ACC112 (cell line): Measurements from ENCODE around the gene ABCC11.

Source experiments
- H2AFZ ChIP-seq: fragments of 200-600 bp; sonication (generic); one replicate; pipeline ENCODE4 v1.6.0; 2017; ENCODE audit warnings: antibody characterized with exemption, low read length; ENCODE audit not compliant: unreplicated experiment
- H3K27ac ChIP-seq: fragments of 200-600 bp; sonication (generic); 2 replicates; pipeline ENCODE4 v1.5.1; 2014; ENCODE audit warnings: low read depth, mild to moderate bottlenecking, antibody characterized with exemption, low read length, moderate library complexity
- H3K27me3 ChIP-seq: fragments of 200-600 bp; sonication (generic); 2 replicates; pipeline ENCODE4 v1.6.1; 2014; ENCODE audit warnings: mild to moderate bottlenecking, antibody characterized with exemption, low read length, moderate library complexity, mixed read lengths; ENCODE audit not compliant: insufficient read depth
- H3K36me3 ChIP-seq: fragments of 200-600 bp; sonication (generic); 2 replicates; pipeline ENCODE4 v1.6.1; 2016; ENCODE audit warnings: mild to moderate bottlenecking, antibody characterized with exemption, low read length, moderate library complexity, mixed read lengths; ENCODE audit not compliant: insufficient read depth
- H3K4me1 ChIP-seq: fragments of 200-600 bp; sonication (generic); one replicate; pipeline ENCODE4 v1.6.1; 2016; ENCODE audit warnings: low read length, mixed read lengths; ENCODE audit not compliant: insufficient read depth, unreplicated experiment, control insufficient read depth
- H3K4me3 ChIP-seq: fragments of 200-600 bp; sonication (generic); 2 replicates; pipeline ENCODE4 v1.5.1; 2014; ENCODE audit warnings: mild to moderate bottlenecking, low read depth, low read length
- H3K79me2 ChIP-seq: fragments of 200-600 bp; sonication (generic); one replicate; pipeline ENCODE4 v1.6.0; 2016; ENCODE audit warnings: low read length; ENCODE audit not compliant: control insufficient read depth, unreplicated experiment, insufficient read depth

The ABCC11 gene

GRCh38 chr16:48162839-48163410, 84.4 kb downstream of the ABCC11 start:
- peaks cover 38% of the 10 kb centered on the region for H3K4me1 ChIP-seq
- H3K36me3 ChIP-seq = no peaks in the 10 kb centered on the region
- H3K79me2 ChIP-seq = no peaks in the 10 kb centered on the region
- no peaks in the 10 kb centered on the region for H3K27me3 ChIP-seq
- H3K4me3 ChIP-seq = no peak overlapping the region
- no peak overlapping the region for H3K27ac ChIP-seq
- H2AFZ ChIP-seq = no peak overlapping the region

- no peak overlapping the region for H2AFZ ChIP-seq
- H3K79me2 ChIP-seq = no peaks in the 10 kb centered on the region
- H3K27me3 ChIP-seq = no peaks in the 10 kb centered on the region
- H3K4me3 ChIP-seq = no peak overlapping the region
- no peaks in the 10 kb centered on the region for H3K36me3 ChIP-seq
- peaks cover 42% of the 10 kb centered on the region for H3K4me1 ChIP-seq
- no peak overlapping the region for H3K27ac ChIP-seq
These were observed 85.4 kb downstream of the ABCC11 start for GRCh38 chr16:48161906-48162305.

- peaks cover 41% of the 10 kb centered on the region for H3K4me1 ChIP-seq
- no peaks in the 10 kb centered on the region for H3K79me2 ChIP-seq
- H3K27ac ChIP-seq = no peak overlapping the region
- no peaks in the 10 kb centered on the region for H3K27me3 ChIP-seq
- H2AFZ ChIP-seq = no peak overlapping the region
- no peak overlapping the region for H3K4me3 ChIP-seq
- H3K36me3 ChIP-seq = no peaks in the 10 kb centered on the region
These were observed 86.8 kb downstream of the ABCC11 start for GRCh38 chr16:48160575-48160974.

- no peaks in the 10 kb centered on the region for H3K79me2 ChIP-seq
- H3K27ac ChIP-seq = peak overlapping the region; percentile 52
- H3K4me3 ChIP-seq = no peak overlapping the region
- no peaks in the 10 kb centered on the region for H3K36me3 ChIP-seq
- H2AFZ ChIP-seq = no peak overlapping the region
- no peaks in the 10 kb centered on the region for H3K27me3 ChIP-seq
- H3K4me1 ChIP-seq = peaks cover 34% of the 10 kb centered on the region
These were observed 89.0 kb downstream of the ABCC11 start for GRCh38 chr16:48158296-48158695.

GRCh38 chr16:48157794-48158193, 89.5 kb downstream of the ABCC11 start:
- peaks cover 34% of the 10 kb centered on the region for H3K4me1 ChIP-seq
- H3K79me2 ChIP-seq = no peaks in the 10 kb centered on the region
- H3K27ac ChIP-seq = peak overlapping the region; percentile 52
- H3K4me3 ChIP-seq = no peak overlapping the region
- H3K36me3 ChIP-seq = no peaks in the 10 kb centered on the region
- H2AFZ ChIP-seq = no peak overlapping the region
- no peaks in the 10 kb centered on the region for H3K27me3 ChIP-seq

- Histone ChIP-seq H3K27ac (peak overlapping the region; percentile 52; the same call in 1 of the 2 replicates), H3K27me3 (no peaks in the 10 kb centered on the region), H3K79me2 (no peaks in the 10 kb centered on the region), H3K36me3 (no peaks in the 10 kb centered on the region), H2AFZ (no peak overlapping the region), H3K4me3 (no peak overlapping the region), H3K4me1 (peaks cover 33% of the 10 kb centered on the region)
These were observed 90.0 kb downstream of the ABCC11 start for GRCh38 chr16:48157302-48157701.

- Histone ChIP-seq H3K4me1 (peaks cover 28% of the 10 kb centered on the region), H3K27ac (no peak overlapping the region; the same call in 1 of the 2 replicates), H3K27me3 (no peaks in the 10 kb centered on the region), H3K79me2 (no peaks in the 10 kb centered on the region), H2AFZ (peak overlapping the region; percentile 47), H3K36me3 (no peaks in the 10 kb centered on the region), H3K4me3 (peak overlapping the region; percentile 44; the same call in 1 of the 2 replicates)
These were observed 90.5 kb downstream of the ABCC11 start for GRCh38 chr16:48156790-48157209.

- no peak within 1 kb of the TSS for H3K27ac ChIP-seq
- H3K4me1 ChIP-seq = peaks cover 25% of the 10 kb centered on the region
- no peaks in the 10 kb centered on the region for H3K36me3 ChIP-seq
- H3K4me3 ChIP-seq = peak within 1 kb of the TSS; percentile 44; the same call in 1 of the 2 replicates
- no peaks in the 10 kb centered on the region for H3K27me3 ChIP-seq
- no peaks in the 10 kb centered on the region for H3K79me2 ChIP-seq
- H2AFZ ChIP-seq = peak within 1 kb of the TSS; percentile 47
These were observed 91.2 kb downstream of the ABCC11 start, which contains the start of gene ABCC12 for GRCh38 chr16:48155926-48156789. TSS of gene ABCC12 (minus strand) at chr16:48155993. CDS start at chr16:48146424, 9,569 bp downstream.

GRCh38 chr16:48153774-48154173, 93.6 kb downstream of the ABCC11 start:
- Histone ChIP-seq H3K4me3 (no peak overlapping the region), H3K36me3 (no peaks in the 10 kb centered on the region), H3K27ac (no peak overlapping the region), H3K4me1 (peaks cover 12% of the 10 kb centered on the region), H2AFZ (no peak overlapping the region), H3K27me3 (no peaks in the 10 kb centered on the region), H3K79me2 (no peaks in the 10 kb centered on the region)

GRCh38 chr16:48152226-48152625, 95.1 kb downstream of the ABCC11 start:
- Histone ChIP-seq H3K79me2 (no peaks in the 10 kb centered on the region), H3K27me3 (no peaks in the 10 kb centered on the region), H3K4me1 (no peaks in the 10 kb centered on the region), H3K36me3 (no peaks in the 10 kb centered on the region), H3K27ac (no peak overlapping the region), H2AFZ (no peak overlapping the region), H3K4me3 (no peak overlapping the region)

GRCh38 chr16:48150707-48151106, 96.6 kb downstream of the ABCC11 start:
- Histone ChIP-seq H3K79me2 (no peaks in the 10 kb centered on the region), H3K27me3 (no peaks in the 10 kb centered on the region), H3K4me1 (no peaks in the 10 kb centered on the region), H3K4me3 (no peak overlapping the region), H3K27ac (no peak overlapping the region), H3K36me3 (no peaks in the 10 kb centered on the region), H2AFZ (no peak overlapping the region)
